HEK293 (cell line): Measurements from ENCODE around the gene FBXO42.

Source experiments
- BCL11A ChIP-seq: fragments of 450-650 bp; formaldehyde crosslinking; IDR thresholded peaks from 2 replicates; pipeline ENCODE4 v1.5.1; 2016; ENCODE audit warnings: low read depth, missing biosample characterization, missing genetic modification characterization
- BCL11B ChIP-seq: fragments of 450-650 bp; formaldehyde crosslinking; IDR thresholded peaks from 2 replicates; pipeline ENCODE4 v1.5.1; 2016; ENCODE audit warnings: low read depth, missing biosample characterization, missing genetic modification characterization
- EGR2 ChIP-seq: fragments of 450-650 bp; formaldehyde crosslinking; IDR thresholded peaks from 2 replicates; pipeline ENCODE4 v1.5.1; 2016; ENCODE audit warnings: low read depth, missing biosample characterization, missing genetic modification characterization
- FEZF1 ChIP-seq: fragments of 450-650 bp; formaldehyde crosslinking; IDR thresholded peaks from 2 replicates; pipeline ENCODE4 v1.5.1; 2016; ENCODE audit warnings: missing biosample characterization, missing genetic modification characterization
- HOXA7 ChIP-seq: sonication (generic); formaldehyde crosslinking; IDR thresholded peaks from 2 replicates; pipeline ENCODE4 v1.8.1; 2022; ENCODE audit warnings: missing genetic modification reagents, borderline replicate concordance
- HOXC10 ChIP-seq: sonication (generic); formaldehyde crosslinking; IDR thresholded peaks from 2 replicates; pipeline ENCODE4 v1.8.1; 2023; ENCODE audit warnings: mild to moderate bottlenecking, missing genetic modification reagents
- KLF16 ChIP-seq: fragments of 450-650 bp; formaldehyde crosslinking; IDR thresholded peaks from 2 replicates; pipeline ENCODE4 v1.5.1; 2017; ENCODE audit warnings: missing biosample characterization, missing genetic modification characterization
- MEIS1 ChIP-seq: sonication (generic); formaldehyde crosslinking; IDR thresholded peaks from 2 replicates; pipeline ENCODE4 v1.8.1; 2022; ENCODE audit warnings: missing genetic modification reagents, mild to moderate bottlenecking, borderline replicate concordance
- OSR2 ChIP-seq: fragments of 450-650 bp; formaldehyde crosslinking; IDR thresholded peaks from 2 replicates; pipeline ENCODE4 v1.5.1; 2016; ENCODE audit warnings: missing biosample characterization, missing genetic modification characterization
- PRDM1 ChIP-seq: fragments of 450-650 bp; formaldehyde crosslinking; IDR thresholded peaks from 2 replicates; pipeline ENCODE4; 2016; ENCODE audit warnings: missing biosample characterization, missing genetic modification characterization
- SCRT2 ChIP-seq: fragments of 450-650 bp; formaldehyde crosslinking; IDR thresholded peaks from 2 replicates; pipeline ENCODE4 v1.5.1; 2016; ENCODE audit warnings: missing biosample characterization, missing genetic modification characterization
- SP7 ChIP-seq: fragments of 450-650 bp; formaldehyde crosslinking; IDR thresholded peaks from 2 replicates; pipeline ENCODE4 v1.5.1; 2016; ENCODE audit warnings: missing biosample characterization, missing genetic modification characterization
- TRIM28 ChIP-seq: IDR thresholded peaks from 2 replicates; pipeline ENCODE4 v1.6.1; 2011; ENCODE audit warnings: low read length, control low read depth, borderline replicate concordance
- YY2 ChIP-seq: fragments of 450-650 bp; formaldehyde crosslinking; IDR thresholded peaks from 2 replicates; pipeline ENCODE4 v1.5.1; 2016; ENCODE audit warnings: missing biosample characterization, missing genetic modification characterization
- ZBTB21 ChIP-seq: fragments of 450-650 bp; formaldehyde crosslinking; IDR thresholded peaks from 2 replicates; pipeline ENCODE4 v1.5.1; 2017; ENCODE audit warnings: missing biosample characterization, missing genetic modification characterization
- ZEB2 ChIP-seq: fragments of 450-650 bp; formaldehyde crosslinking; IDR thresholded peaks from 2 replicates; pipeline ENCODE4 v1.5.1; 2016; ENCODE audit warnings: missing biosample characterization, missing genetic modification characterization
- ZFP37 ChIP-seq: fragments of 450-650 bp; formaldehyde crosslinking; IDR thresholded peaks from 2 replicates; pipeline ENCODE4 v1.5.1; 2016; ENCODE audit warnings: missing biosample characterization, missing genetic modification characterization
- ZFP41 ChIP-seq: fragments of 450-650 bp; formaldehyde crosslinking; IDR thresholded peaks from 2 replicates; pipeline ENCODE4 v1.5.1; 2016; ENCODE audit warnings: missing biosample characterization, missing genetic modification characterization, borderline replicate concordance
- ZNF138 ChIP-seq: fragments of 450-650 bp; formaldehyde crosslinking; IDR thresholded peaks from 2 replicates; pipeline ENCODE4 v1.5.1; 2016; ENCODE audit warnings: missing biosample characterization, missing genetic modification characterization, borderline replicate concordance
- ZNF146 ChIP-seq: fragments of 450-650 bp; formaldehyde crosslinking; IDR thresholded peaks from 2 replicates; pipeline ENCODE4 v1.5.1; 2016; ENCODE audit warnings: missing biosample characterization, missing genetic modification characterization
- ZNF155 ChIP-seq: fragments of 450-650 bp; formaldehyde crosslinking; IDR thresholded peaks from 2 replicates; pipeline ENCODE4 v1.5.1; 2016; ENCODE audit warnings: missing biosample characterization, missing genetic modification characterization
- ZNF19 ChIP-seq: fragments of 450-650 bp; formaldehyde crosslinking; IDR thresholded peaks from 2 replicates; pipeline ENCODE4; 2016; ENCODE audit warnings: missing biosample characterization, missing genetic modification characterization, low read depth
- ZNF274 ChIP-seq, 2 experiments: fragments of 200-500 bp in 1 of 2; fragments of 450-650 bp in 1 of 2; sonication (Bioruptor generic) in 1 of 2; formaldehyde crosslinking in 1 of 2; IDR thresholded peaks; 2 replicates each; pipeline versions ENCODE4 v1.5.1 to v1.6.1; 2014 to 2016; ENCODE audit warnings: borderline replicate concordance in 1 of 2, inconsistent platforms in 1 of 2, low read length in 1 of 2, missing biosample characterization in 1 of 2, missing genetic modification characterization in 1 of 2
- ZNF404 ChIP-seq: fragments of 450-650 bp; formaldehyde crosslinking; IDR thresholded peaks from 2 replicates; pipeline ENCODE4 v1.5.1; 2017; ENCODE audit warnings: missing biosample characterization, missing genetic modification characterization
- ZNF416 ChIP-seq: fragments of 450-650 bp; formaldehyde crosslinking; IDR thresholded peaks from 2 replicates; pipeline ENCODE4 v1.5.1; 2016; ENCODE audit warnings: missing biosample characterization, missing genetic modification characterization
- ZNF423 ChIP-seq: fragments of 450-650 bp; formaldehyde crosslinking; IDR thresholded peaks from 2 replicates; pipeline ENCODE4 v1.5.1; 2016; ENCODE audit warnings: missing biosample characterization, missing genetic modification characterization
- ZNF473 ChIP-seq: fragments of 450-650 bp; formaldehyde crosslinking; IDR thresholded peaks from 2 replicates; pipeline ENCODE4 v1.5.1; 2017; ENCODE audit warnings: missing biosample characterization, missing genetic modification characterization
- ZNF514 ChIP-seq: fragments of 450-650 bp; formaldehyde crosslinking; IDR thresholded peaks from 2 replicates; pipeline ENCODE4 v1.5.1; 2016; ENCODE audit warnings: missing biosample characterization, missing genetic modification characterization
- ZNF529 ChIP-seq: fragments of 450-650 bp; formaldehyde crosslinking; IDR thresholded peaks from 2 replicates; pipeline ENCODE4 v1.5.1; 2017; ENCODE audit warnings: missing genetic modification characterization, missing biosample characterization; ENCODE audit not compliant: insufficient replicate concordance
- ZNF549 ChIP-seq: fragments of 450-650 bp; IDR thresholded peaks from 2 replicates; pipeline ENCODE4 v1.5.1; 2018; ENCODE audit warnings: missing biosample characterization, missing genetic modification characterization, mild to moderate bottlenecking, inconsistent platforms, moderate library complexity
- ZNF560 ChIP-seq: fragments of 450-650 bp; formaldehyde crosslinking; IDR thresholded peaks from 2 replicates; pipeline ENCODE4 v1.5.1; 2017; ENCODE audit warnings: missing biosample characterization, missing genetic modification characterization, borderline replicate concordance
- ZNF580 ChIP-seq: fragments of 450-650 bp; formaldehyde crosslinking; IDR thresholded peaks from 2 replicates; pipeline ENCODE4 v1.5.1; 2016; ENCODE audit warnings: missing biosample characterization, missing genetic modification characterization
- ZNF600 ChIP-seq: fragments of 450-650 bp; formaldehyde crosslinking; IDR thresholded peaks from 2 replicates; pipeline ENCODE4 v1.5.1; 2016; ENCODE audit warnings: missing biosample characterization, missing genetic modification characterization
- ZNF624 ChIP-seq: fragments of 450-650 bp; formaldehyde crosslinking; IDR thresholded peaks from 2 replicates; pipeline ENCODE4 v1.5.1; 2017; ENCODE audit warnings: missing biosample characterization, missing genetic modification characterization
- ZNF629 ChIP-seq: fragments of 450-650 bp; formaldehyde crosslinking; IDR thresholded peaks from 2 replicates; pipeline ENCODE4 v1.5.1; 2017; ENCODE audit warnings: missing biosample characterization, missing genetic modification characterization
- ZNF701 ChIP-seq: fragments of 450-650 bp; formaldehyde crosslinking; IDR thresholded peaks from 2 replicates; pipeline ENCODE4 v1.5.1; 2016; ENCODE audit warnings: missing biosample characterization, missing genetic modification characterization
- ZSCAN30 ChIP-seq: fragments of 450-650 bp; IDR thresholded peaks from 2 replicates; pipeline ENCODE4 v1.5.1; 2018; ENCODE audit warnings: missing biosample characterization, mild to moderate bottlenecking, missing genetic modification characterization, moderate library complexity
- TF ChIP-seq, protein P1 (sequence below): fragments of 450-650 bp; formaldehyde crosslinking; IDR thresholded peaks from 2 replicates; pipeline ENCODE4 v1.5.1; 2016; ENCODE audit warnings: missing biosample characterization, missing genetic modification characterization
- TF ChIP-seq, protein P2 (sequence below): fragments of 450-650 bp; formaldehyde crosslinking; IDR thresholded peaks from 2 replicates; pipeline ENCODE4 v1.5.1; 2016; ENCODE audit warnings: missing biosample characterization, missing genetic modification characterization

FBXO42 gene

DNA sequence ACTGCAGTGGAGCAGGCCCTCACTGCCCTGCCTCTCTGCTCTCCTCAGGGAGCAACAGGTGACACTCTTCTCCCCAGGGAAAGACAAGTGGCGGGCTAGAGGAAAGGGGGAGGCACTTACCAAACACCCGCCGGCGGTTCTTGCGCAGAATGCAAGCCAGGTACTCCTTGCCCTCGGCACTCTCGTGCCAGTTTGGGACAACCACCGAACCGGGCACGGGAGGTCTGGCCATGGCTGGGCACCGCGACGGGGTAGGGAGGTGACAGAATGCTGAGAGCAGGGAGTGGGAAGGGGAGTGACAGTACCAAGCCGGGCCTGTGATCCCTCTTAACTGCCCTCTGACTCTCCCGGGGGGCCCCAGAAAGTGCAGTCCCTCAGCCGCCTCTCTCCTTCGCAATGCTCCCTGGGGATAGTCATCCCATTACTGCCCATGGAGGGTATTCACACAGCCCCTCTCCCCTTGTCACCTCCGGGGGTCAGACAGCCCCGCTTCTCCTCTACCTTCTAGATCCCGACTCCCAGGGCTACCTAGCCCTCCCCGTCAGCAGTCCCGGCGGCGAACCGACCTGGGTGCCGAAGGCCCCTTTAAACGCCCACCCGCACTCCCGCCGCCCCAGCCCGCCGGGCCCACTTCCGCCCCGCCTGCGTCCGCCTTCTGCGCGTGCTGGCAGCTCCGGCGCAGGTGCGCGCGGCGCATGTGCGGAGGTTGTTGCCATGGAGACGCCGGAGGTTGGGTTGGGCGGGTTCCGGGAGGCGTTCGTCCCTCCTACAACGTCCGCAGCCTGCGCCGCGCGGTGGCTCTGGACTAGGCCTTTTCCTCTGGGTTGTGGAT, 115.6 kb downstream of the FBXO42 start, which contains the start of gene CPLANE2 (continued):
- TF ChIP-seq ZSCAN30 (tag by site-specific recombination) (0 out of 2 replicates have a peak, but pooled peaks have one; percentile 53), ZNF514 (tag by site-specific recombination) (no peak), FEZF1 (tag by site-specific recombination) (no peak), TRIM28 (no peak), EGR2 (tag by site-specific recombination) (peak; percentile 88), ZNF600 (no peak; the same call in 1 of the 2 replicates), ZNF560 (tag by site-specific recombination) (no peak), ZNF416 (tag by site-specific recombination) (no peak), ZNF473 (tag by site-specific recombination) (no peak), SP7 (tag by site-specific recombination) (peak; percentile 38; the same call in 1 of the 2 replicates), BCL11B (no peak), ZFP37 (0 out of 2 replicates have a peak, but pooled peaks have one; percentile 42), ZNF404 (tag by site-specific recombination) (no peak), ZNF146 (tag by site-specific recombination) (no peak), ZNF580 (tag by site-specific recombination) (no peak), ZNF624 (tag by site-specific recombination) (no peak), ZNF529 (tag by site-specific recombination) (no peak), ZBTB21 (no peak), BCL11A (tag by site-specific recombination) (no peak), YY2 (tag by site-specific recombination) (no peak), OSR2 (no peak; the same call in 1 of the 2 replicates), ZNF138 (tag by site-specific recombination) (no peak), ZNF19 (tag by site-specific recombination) (no peak), ZNF155 (tag by site-specific recombination) (no peak), ZFP41 (tag by site-specific recombination) (no peak), PRDM1 (tag by site-specific recombination) (peak; percentile 19; the same call in 1 of the 2 replicates), ZEB2 (0 out of 2 replicates have a peak, but pooled peaks have one; percentile 38), ZNF549 (tag by site-specific recombination) (no peak), MEIS1 (CRISPR knock-in tag) (no peak), ZNF423 (tag by site-specific recombination) (peak; percentile 36; the same call in 1 of the 2 replicates), ZNF629 (tag by site-specific recombination) (no peak), KLF16 (tag by site-specific recombination) (peak; percentile 67), HOXC10 (CRISPR knock-in tag) (no peak), SCRT2 (tag by site-specific recombination) (peak; percentile 100), HOXA7 (CRISPR knock-in tag) (no peak), ZNF701 (no peak), ZNF274 (IDR thresholded peaks at IDR 0.05; ENCODE audit: low read length) (no peak), ZNF274 (tag by site-specific recombination; IDR thresholded peaks at IDR 0.05; ENCODE audit: borderline replicate concordance) (no peak)
- TF ChIP-seq, protein P1, sequence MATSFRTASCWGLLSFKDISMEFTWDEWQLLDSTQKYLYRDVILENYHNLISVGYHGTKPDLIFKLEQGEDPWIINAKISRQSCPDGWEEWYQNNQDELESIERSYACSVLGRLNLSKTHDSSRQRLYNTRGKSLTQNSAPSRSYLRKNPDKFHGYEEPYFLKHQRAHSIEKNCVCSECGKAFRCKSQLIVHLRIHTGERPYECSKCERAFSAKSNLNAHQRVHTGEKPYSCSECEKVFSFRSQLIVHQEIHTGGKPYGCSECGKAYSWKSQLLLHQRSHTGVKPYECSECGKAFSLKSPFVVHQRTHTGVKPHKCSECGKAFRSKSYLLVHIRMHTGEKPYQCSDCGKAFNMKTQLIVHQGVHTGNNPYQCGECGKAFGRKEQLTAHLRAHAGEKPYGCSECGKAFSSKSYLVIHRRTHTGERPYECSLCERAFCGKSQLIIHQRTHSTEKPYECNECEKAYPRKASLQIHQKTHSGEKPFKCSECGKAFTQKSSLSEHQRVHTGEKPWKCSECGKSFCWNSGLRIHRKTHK (tag by site-specific recombination), result no peak
- TF ChIP-seq, protein P2, sequence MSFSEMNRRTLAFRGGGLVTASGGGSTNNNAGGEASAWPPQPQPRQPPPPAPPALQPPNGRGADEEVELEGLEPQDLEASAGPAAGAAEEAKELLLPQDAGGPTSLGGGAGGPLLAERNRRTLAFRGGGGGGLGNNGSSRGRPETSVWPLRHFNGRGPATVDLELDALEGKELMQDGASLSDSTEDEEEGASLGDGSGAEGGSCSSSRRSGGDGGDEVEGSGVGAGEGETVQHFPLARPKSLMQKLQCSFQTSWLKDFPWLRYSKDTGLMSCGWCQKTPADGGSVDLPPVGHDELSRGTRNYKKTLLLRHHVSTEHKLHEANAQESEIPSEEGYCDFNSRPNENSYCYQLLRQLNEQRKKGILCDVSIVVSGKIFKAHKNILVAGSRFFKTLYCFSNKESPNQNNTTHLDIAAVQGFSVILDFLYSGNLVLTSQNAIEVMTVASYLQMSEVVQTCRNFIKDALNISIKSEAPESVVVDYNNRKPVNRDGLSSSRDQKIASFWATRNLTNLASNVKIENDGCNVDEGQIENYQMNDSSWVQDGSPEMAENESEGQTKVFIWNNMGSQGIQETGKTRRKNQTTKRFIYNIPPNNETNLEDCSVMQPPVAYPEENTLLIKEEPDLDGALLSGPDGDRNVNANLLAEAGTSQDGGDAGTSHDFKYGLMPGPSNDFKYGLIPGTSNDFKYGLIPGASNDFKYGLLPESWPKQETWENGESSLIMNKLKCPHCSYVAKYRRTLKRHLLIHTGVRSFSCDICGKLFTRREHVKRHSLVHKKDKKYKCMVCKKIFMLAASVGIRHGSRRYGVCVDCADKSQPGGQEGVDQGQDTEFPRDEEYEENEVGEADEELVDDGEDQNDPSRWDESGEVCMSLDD, result no peak; the same call in 1 of the 2 replicates
